GM19023 (cell line): ENCODE measurements around the gene RAMACL.

Experiments used
- ATAC-seq: cut with Tn5 transposase; IDR thresholded peaks from one replicate; pipeline ENCODE4 v1.9.1; 2021; ENCODE audit warnings: mild to moderate bottlenecking, moderate library complexity; ENCODE audit not compliant: unreplicated experiment

RAMACL gene

DNA sequence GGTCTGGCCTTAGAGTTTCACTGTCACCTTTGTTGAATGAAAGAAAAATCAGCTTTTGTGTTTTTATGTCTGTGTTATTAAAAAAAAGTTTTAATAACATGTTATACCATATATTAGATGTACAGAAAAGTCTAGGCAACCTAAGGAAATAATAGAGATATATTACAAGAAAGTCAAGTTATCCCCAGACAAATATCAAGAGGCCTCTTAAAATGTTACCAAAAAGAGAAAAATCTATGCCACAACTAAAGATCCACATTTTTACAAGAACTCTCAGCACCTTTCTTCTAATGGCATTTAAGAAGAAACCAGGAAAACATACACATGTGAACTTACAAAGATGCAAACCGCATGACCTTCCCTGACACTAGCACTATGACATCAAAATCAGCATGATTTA lies 26.8 kb downstream of the RAMACL start:
- no peak for ATAC-seq

DNA sequence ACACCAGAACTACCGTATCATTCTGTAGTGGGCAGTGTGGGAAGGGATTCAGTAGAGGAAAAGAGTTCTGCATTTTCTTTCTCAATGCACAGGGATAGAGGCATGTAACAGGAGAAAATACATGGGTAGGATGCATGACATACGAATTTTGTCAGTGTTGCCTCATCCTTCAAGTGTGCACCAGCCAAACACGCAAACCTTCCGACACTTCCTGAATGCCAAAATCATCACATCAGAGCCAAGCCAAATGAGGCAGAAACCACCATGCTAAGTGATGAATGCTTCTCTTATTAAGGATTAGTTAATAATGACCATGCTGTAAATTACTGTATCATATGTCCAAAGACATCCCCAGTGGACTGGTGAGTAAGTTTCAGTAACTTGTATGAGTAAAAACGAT lies 27.3 kb downstream of the RAMACL start:
- no peak for ATAC-seq

DNA sequence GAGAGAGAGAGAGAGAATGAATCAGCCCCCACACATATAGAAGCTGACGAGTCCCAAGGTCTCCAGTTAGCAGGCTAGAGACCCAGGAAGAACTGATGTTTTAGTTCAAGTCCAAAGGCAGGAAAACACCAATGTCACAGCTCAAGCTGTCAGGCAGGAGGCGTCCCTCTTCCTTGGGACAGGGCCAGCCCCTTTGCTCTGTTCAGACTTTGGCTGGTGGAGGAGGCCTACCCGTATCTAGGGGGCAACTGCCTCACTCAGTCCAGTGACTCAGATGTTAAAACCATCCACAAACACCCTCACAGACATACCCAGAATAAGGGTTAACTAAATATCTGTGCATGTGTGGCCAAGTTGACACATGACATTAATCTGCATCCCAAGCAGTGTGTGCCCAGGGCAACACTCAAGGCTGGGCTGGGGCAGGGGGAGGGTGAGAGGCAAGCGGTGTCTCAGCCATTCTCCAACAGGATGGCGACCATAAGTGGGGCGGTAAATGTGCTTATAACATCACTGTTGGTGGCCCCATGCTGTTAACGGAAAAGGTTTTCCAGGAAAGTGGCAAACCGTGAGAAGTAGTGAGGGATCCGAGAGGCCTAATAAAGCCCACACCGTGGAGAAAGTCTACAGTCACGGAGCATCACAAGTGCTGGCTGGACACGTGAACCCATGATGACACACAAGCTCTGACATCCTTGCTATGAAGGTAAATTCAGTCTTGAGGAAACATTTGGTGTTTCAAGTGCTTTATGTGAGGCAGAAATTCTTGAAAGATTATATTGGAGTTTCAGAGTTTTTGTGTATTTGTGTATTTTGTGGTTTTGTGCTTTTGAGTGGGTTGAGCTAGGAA lies 28.1 kb downstream of the RAMACL start:
- ATAC-seq: no peak

DNA sequence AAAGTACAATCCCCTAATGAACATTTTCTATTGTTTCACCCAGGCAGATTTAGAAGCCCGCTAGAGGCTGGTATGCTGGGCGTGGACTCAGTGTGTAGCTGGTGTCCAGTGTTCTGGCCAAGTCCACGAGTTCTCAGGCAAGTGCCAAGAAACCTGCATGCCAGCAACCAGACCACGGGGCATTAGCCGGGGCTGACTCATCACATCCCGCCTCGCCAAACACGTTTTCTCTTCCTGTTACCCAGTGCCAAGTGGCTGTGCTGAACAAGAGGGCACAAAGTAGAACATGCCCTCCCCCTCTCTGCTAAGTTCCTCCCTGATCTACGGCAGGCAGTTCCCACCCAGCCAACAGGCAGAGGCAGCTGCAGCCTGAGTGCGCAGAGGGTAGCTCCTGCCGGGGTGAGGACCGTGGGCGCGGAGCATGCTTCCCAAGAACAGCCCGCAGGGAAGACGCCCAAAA lies 29.6 kb downstream of the RAMACL start:
- no peak for ATAC-seq

DNA sequence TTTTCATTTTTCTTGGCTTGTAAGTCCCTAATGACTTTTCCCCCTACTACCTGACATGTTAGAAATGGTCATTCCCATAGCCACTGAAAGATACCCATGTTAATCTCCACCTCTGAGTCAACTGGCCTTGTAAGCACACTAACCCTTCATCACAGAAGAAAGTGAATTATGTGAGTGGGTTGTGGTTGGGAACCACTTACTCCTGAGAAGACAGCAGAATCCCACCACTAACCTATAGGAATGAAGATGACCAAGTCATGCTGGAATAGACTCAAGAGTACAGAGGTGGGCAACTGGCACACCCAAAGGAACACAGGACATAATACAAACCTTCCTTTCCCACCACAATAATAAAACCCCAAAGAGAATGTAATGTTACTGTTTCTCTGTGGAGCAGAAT lies 30.1 kb downstream of the RAMACL start:
- ATAC-seq: no peak

DNA sequence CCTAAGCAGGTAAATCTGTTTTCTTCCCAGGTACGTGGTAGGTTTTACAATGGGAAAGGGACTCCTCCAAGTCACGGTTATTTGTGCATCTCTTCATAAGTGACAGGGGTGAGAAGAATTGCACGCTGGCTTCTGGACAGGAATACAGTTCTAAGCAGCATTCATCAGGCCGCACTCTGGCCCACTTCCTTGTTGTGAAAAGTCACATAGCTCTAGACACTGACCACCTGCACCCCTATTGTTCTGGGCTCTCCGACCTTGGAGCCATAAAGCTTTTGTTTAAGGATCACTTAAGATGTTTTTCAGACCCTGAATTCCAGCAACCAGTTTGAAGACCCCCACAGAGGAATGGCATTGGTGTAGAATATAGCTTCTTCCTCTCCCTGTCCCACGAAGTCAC lies 31.4 kb downstream of the RAMACL start:
- no peak for ATAC-seq

DNA sequence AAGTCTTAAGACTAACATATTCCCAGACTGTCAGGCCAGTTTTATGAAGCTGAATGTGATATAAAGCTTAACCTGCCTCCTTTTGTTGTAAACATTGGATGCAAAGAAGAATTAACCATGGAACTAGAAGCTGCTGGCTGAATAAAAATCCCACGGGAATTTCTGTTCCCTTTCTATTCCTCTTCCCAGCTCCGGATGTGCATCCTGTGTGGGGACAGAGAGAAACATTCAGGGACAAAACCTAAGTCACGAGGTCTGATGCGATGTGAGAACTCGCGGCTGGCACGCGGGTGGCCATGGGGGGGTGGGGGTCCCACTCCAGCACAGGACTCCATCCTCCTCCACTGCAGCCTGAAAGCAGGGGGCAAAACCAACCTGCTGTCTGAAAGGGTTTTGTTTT lies 32.2 kb downstream of the RAMACL start:
- ATAC-seq: no peak

DNA sequence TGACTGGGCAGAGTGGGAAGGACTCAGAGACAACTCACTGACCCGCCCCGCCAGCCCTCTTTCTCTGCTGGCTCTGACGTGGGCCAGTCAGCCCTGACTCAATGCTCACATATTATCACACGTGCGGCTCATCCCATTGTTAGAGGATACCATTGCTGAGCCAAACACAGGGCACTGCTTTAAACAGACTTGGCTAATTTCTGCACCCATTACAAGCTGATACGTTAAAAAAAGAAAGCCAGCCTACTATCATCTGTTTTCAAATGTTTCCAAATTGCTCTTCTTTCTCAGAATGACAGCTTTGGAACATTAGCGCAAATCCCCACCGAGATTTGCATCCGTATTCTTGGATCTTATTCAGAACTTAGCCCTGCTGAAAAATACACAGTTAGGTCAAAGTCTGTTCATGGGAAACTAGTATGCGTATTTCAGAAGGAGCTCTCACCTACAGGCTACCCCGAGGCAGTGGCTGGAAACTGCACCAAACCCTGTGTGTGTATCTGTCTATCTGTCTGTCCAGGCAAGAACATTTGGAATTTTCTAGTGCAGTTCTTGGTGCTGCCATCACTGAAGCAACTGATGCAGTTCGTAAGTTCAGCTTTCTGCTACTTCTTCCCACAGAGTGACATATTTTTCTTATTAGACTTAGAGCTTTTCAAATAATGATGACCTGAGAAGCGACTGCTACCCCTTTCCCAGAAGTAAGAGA lies 32.8 kb downstream of the RAMACL start:
- no peak for ATAC-seq

DNA sequence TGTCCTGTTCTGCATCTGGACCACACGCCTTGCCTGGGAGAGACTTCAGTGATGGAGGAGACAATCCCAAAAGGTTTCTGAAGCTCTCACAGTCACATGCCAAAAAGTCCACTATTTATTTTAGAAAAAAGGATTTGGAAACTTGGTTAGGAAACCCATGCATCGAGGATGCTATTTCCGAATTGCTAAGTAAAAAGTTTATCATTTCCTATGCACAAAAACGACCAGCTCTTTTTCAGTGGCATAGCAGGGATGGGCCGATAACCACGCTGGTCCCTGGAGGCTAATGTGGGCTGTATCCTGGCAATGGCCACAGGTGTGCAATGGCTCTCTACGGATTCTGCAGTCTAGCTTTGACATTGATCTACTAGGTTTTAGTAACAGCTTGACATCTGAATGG lies 33.9 kb downstream of the RAMACL start:
- ATAC-seq: no peak

DNA sequence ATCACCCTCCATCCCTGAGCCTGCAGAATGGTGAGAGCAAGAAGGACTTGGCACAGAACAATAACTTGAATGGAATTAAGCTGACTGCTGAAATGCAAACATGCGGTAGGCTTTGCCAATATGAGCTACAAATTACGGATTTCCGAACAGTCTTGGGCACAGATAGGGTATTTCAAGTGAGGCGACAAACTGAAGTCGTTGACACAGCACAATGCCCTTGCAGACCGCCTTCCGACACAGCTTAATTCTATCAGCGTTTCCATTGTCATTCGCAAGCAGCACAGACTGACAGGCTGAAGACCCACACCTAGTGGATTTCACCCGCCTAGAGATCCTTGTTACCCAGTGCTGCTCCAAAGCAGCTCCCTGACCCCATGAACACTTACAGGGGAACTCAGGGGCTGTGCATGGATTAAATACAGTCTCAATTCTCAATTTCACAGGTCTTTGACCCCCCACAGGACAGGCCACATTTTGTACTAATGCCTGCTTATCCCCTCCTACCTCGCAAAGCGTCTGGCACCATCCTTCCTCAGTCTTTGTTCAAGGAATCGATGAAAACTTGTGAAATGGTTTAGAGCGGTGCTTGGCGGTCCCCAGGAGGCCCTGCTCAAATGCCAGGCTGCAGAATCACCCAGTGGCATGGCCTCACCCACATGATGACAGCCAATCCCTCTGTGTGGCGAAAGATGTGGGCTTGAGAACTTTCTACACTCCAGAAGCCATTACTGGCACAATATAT lies 34.6 kb downstream of the RAMACL start:
- no peak for ATAC-seq

DNA sequence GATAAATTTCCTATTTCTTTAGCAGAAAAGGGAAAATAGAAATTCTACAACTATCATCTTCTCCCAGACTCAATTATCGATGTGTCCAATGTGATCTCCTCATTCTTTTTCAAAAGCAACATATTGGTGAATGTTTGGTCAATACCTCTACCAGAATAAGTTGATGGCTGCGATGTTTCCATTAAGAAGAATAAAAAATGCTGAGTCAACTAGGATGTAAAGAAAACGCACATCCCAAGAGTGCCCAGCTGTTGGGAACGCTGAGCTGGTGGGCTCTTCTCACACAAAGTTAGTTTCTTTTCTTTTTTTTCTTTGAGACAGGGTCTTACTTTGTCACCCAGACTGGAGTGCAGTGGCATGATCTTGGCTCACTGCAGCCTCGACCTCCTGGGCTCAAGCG lies 39.8 kb downstream of the RAMACL start:
- no peak for ATAC-seq

DNA sequence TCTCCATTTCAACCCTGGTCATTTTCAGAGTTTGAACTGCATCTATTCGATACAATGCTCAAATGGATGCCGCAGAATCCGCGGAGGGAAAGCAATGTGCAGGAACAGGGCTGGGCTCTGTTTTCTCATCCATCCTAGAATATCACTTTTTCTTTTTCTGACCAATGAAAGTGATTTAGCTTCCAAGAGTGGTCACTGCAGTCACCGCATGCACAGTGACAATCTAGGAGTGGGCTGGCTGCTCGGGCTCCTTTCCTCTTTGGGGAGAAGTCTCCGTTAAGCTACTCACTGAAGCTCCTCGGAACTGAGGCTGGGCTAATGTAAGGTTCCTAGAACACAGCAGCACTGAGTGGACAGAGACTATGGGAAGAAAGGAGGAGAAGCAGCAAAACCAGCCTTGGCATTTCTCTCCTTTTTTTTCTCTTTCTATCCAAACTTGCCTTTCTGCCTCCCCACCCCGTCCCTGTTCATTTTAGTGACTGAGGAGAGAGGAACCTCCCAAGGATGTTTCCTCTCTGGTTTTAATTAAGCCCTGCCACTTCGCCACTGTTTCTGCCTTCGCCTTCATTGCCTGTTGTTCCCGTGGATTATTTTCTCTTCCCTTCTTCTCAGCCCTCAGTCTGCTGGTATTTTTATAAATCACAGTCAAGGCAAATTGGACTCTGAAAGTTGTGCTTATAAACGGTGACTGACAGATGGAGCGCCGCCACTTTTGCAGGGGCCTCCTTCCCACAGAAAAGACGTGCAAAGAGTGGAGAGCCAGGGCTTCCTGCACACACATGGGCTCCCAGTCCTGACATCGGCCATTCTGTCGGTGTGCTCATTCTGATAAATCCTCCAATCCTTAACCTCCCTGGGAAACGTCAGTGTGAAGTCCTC lies 41.1 kb downstream of the RAMACL start:
- ATAC-seq: no peak

DNA sequence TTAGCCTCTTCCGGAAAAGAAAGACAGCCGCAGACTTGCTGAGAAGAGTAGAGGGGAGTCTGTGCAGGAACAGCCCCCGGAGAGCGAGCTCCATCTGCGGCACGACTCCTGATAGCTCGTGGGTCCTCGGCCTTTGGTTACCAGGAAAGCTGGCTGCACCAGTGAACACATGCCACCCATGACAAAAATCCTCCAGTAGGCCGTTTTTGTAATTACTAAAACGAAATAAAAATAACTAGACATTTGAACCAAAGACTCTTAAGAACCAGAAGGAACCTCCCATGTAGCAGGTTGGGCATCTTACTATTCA lies 42.2 kb downstream of the RAMACL start:
- no peak for ATAC-seq

DNA sequence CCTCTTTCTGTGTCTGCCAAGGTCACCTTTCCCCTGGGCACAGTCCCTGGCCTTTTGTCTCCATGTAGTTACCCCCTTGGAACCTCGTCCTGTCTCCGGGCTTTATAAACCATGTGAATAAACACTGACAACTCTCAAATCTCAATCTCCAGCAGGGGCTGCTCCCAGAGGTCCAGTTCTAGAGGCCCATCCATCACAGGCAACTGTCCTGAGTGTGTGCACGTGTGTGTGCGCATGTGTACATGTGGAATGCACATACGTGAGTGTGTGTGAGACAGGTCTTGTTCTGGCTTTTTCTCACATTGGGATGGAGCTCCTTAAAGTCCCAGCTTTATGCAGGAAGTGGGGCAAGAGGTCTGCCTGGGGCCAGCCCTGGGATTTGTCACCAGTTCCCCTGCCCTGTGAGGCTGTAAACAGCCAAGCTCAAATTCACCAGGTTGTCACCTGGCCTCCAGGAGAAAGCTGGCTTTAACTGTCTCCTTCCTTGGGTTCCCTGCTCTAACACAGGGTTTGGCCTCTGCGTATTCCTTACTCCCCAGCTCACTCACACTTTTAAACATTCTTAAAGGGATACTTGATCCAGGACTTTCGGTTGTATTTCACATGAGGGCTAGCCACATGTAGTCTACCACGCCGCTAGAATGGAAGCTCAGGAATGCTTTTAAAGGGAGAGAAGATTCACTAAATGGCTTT lies 42.7 kb downstream of the RAMACL start:
- no peak for ATAC-seq

DNA sequence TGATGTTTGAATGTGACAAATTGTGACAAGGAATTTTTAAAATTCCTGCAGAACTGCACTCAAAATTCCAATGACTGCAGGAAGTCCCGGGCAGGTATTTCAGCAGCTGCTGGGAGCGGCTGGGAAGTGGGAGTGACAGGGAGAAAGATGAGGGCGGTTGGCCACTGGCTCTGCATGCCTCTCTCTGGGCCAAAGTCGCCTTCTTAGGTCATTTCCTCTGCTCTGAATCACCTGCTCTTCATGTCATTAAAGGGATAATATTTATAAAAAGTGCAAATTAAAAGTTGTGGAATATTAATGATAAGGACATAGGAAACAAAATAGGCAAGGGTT lies 43.9 kb downstream of the RAMACL start:
- ATAC-seq: no peak

DNA sequence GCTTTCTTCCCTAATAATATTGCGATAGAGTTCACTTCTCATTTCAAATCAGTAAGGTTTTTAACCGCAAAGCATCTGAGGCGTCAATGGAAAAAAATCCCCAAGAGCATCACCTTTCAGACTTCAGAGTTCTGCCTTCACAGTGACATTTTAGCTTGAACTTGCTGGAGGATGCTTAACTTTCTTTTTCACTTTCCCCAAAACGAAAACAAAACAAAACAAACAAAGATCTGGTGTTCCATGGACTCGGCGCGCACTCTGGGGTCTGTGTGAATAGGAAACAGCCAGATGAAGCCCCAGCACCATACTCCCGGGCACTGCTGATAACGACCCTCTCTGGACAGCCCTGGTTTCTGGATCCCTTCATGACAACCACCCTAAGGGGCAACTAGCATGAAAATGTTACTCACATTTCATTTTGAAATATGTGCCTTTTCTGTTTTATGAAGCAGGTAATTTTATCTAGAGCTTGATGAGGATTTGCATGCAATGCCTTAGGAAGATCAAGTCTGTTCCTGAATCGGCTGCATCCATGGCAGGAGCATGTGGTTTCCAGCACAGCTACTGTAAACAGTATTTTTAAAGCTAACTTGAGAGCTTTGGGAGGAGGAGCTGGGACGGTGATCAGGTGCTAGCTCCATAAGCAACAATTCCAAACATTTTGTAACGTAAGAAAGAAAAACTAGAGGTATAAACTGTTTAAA lies 44.5 kb downstream of the RAMACL start:
- ATAC-seq: no peak

DNA sequence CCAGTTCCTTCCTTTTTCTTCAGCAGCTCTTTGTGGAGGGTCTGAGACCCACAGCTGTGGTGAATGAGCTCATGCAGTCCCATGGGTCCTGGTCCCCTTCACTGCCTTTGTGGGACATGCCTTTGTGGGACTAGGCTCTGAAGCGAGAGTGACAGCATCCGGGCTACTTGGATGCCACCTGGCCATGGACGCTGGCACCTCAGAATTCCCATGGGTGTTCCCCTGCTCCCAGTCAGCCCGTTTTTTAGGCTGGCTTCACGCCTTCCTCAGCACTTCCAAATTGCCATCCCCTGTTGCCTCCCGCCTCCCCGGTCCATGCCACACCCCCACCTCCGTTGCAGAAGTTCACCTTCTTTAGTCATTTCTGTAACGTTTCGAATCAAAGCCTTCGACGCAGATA lies 45.1 kb downstream of the RAMACL start:
- peak; percentile 35 for ATAC-seq

DNA sequence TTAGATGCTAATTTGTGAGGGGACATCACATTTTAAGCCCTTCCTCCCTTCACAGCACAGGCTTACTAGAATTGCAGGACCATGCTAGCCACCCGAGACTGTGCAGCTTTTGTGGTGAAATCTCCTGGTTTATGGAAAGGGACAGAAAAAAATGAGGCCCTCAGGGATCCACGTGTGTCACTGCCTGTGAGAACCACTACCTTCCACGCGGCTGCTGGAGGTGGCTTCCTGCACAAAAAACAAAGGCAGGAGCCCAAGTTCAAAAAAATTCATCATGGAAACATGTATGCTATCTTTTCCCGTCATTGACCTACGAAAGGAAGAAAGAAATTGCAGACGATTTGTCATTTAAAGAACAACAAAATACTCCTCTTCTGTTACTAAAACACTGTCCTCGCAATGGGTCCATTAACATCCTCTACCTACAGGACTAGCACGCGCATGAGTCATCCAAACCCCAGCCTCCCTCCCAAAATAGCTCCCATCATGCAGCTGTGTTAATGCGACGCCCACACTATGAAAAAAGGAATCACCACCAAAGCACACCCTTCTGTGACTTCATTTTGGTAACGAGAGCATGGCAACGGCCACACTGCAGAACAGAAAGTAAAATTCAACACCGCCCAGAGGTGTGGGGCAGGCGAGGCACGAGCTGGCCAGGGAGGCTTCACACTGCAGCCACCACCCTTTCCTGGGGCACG lies 45.7 kb downstream of the RAMACL start:
- ATAC-seq: peak; percentile 97

DNA sequence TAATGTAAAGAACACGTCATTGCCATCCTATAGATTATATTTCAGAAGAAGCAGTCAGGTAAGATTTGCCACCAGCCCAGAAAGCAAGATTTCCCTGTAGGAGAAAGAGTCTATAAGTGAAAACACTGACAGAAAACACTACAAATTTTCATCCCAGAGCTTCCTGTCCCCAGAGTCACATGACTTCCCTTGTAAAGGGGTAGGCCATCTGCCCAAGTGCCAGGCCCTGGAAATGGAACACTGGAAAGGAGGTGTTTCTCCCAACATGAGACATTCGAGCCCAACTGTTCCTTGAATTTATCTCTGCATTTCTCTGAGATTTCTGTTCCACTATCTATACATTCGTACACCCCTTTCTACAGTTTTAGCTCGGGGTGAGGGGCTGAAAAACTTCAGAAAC lies 46.9 kb downstream of the RAMACL start:
- no peak for ATAC-seq
